Activated B cell treated with CpG ODN at 0.5 μM for 24 hours (primary cell): Measurements from ENCODE around the gene AGBL5. TPM values are rescaled to one million over a fixed set of nuclear protein-coding genes. Genes with fewer than 3 reads are reported as not detected.

ENCODE experiments used
- ATAC-seq: fragments of 200-7000 bp; cut with Tn5 transposase; one replicate; pipeline ENCODE4 v1.10.0; 2021; ENCODE audit warnings: low read depth, mild to moderate bottlenecking, moderate library complexity
- CTCF ChIA-PET: fragments of 350-600 bp; sonication (Branson Sonifier 250); formaldehyde crosslinking; loops from one replicate; lab custom pipeline; 2021; ENCODE audit warnings: antibody characterized with exemption; lab: Charles Lee
- POLR2A ChIA-PET: fragments of 350-600 bp; sonication (Branson Sonifier 250); formaldehyde crosslinking; loops from one replicate; lab custom pipeline; 2021; ENCODE audit warnings: antibody characterized with exemption; lab: Charles Lee
- DNase-seq: peaks from one replicate; pipeline ENCODE4 v3.0.0; 2022
- H3K27ac Mint-ChIP-seq: one replicate; pipeline ENCODE4 v1.8.0; 2020; ENCODE audit warnings: mixed read lengths
- H3K27me3 Mint-ChIP-seq: one replicate; pipeline ENCODE4 v1.8.0; 2021; ENCODE audit warnings: mixed read lengths
- H3K36me3 Mint-ChIP-seq: one replicate; pipeline ENCODE4 v1.8.0; 2021; ENCODE audit warnings: low read depth, mixed read lengths
- H3K4me1 Mint-ChIP-seq: one replicate; pipeline ENCODE4 v1.8.0; 2021; ENCODE audit warnings: mixed read lengths
- H3K4me3 Mint-ChIP-seq: one replicate; pipeline ENCODE4 v1.8.0; 2020; ENCODE audit warnings: mild to moderate bottlenecking, mixed read lengths
- H3K9me3 Mint-ChIP-seq: one replicate; pipeline ENCODE4 v1.8.0; 2020; ENCODE audit warnings: mixed read lengths
- intact Hi-C: fragments of 100-400 bp; cut with micrococcal nuclease; formaldehyde crosslinking; loops from one replicate; pipeline ENCODE4 v1.15.1; 2024
- total RNA-seq: library from RNA; stranded (reverse); gene quantifications from 2 replicates; pipeline ENCODE4 v1.2.3, GENCODE V29; 2022
- TF ChIP-seq, protein P1 (sequence below): fragments of 200-600 bp; IDR thresholded peaks from one replicate; pipeline ENCODE4 v1.8.0; 2022; ENCODE audit warnings: antibody characterized with exemption, mild to moderate bottlenecking

Gene AGBL5
- total RNA-seq, 1 donor from 2014 or later, result 14.9 TPM

DNA sequence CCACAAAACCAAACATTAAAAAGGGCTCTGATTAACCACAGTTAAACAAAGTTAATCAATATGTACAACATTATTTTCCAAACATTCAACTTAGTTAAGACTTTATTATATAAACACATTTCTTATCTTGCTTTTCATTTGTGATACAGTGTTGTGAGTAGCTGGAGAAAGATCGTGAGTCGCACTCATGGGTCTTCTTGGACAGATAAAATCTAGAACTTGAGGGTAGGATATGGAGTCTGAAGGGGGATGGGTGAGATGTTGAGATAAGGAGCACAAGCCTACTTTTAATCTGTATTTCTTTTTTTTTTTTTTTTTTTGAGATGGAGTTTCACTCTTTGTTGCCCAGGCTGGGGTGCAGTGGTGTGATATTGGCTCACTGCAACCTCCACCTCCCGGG lies 41.3 kb upstream of the AGBL5 start:
- H3K4me3 Mint-ChIP-seq, result no peak overlapping the region
- no peaks in the 10 kb centered on the region for H3K9me3 Mint-ChIP-seq
- ChIA-PET CTCF (interaction anchor here (0.5 kb wide), 1 partner anchor 418 kb away, joined by 3 read pairs; no protein-coding TSS in a partner anchor), POLR2A (interaction anchor here (0.6 kb wide), 1 partner anchor 160 kb away, joined by 3 read pairs; no protein-coding TSS in a partner anchor)
- no peak for DNase-seq
- H3K36me3 Mint-ChIP-seq, result no peaks in the 10 kb centered on the region
- no peak overlapping the region for H3K27ac Mint-ChIP-seq
- no peak for ATAC-seq
- peaks cover 18% of the 10 kb centered on the region for H3K27me3 Mint-ChIP-seq
- no peaks in the 10 kb centered on the region for H3K4me1 Mint-ChIP-seq
- intact Hi-C loops, result no loop called here
- TF ChIP-seq, protein P1, sequence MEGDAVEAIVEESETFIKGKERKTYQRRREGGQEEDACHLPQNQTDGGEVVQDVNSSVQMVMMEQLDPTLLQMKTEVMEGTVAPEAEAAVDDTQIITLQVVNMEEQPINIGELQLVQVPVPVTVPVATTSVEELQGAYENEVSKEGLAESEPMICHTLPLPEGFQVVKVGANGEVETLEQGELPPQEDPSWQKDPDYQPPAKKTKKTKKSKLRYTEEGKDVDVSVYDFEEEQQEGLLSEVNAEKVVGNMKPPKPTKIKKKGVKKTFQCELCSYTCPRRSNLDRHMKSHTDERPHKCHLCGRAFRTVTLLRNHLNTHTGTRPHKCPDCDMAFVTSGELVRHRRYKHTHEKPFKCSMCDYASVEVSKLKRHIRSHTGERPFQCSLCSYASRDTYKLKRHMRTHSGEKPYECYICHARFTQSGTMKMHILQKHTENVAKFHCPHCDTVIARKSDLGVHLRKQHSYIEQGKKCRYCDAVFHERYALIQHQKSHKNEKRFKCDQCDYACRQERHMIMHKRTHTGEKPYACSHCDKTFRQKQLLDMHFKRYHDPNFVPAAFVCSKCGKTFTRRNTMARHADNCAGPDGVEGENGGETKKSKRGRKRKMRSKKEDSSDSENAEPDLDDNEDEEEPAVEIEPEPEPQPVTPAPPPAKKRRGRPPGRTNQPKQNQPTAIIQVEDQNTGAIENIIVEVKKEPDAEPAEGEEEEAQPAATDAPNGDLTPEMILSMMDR, result no peak

DNA sequence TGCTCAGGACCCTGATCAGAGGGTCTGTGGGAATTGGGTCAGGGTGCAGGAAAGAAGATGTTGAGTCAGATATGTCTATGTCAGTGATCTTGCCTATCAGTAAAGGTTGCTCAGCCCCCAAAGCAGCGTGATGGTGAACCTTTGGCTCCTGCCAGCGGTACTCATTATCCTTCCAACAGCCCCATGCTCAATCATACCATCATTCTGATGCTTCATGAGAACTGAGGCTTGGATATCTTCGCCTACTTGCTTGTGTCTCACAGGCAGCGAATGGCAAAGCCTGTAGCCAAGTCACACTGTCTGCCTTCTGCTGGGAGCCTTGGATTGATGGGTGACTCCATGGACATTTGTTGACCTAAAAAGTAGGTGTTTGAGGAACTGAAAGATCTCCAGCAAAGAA lies 37.7 kb upstream of the AGBL5 start:
- ATAC-seq (no peak), DNase-seq (no peak)
- Mint-ChIP-seq H3K4me3 (no peak overlapping the region), H3K27me3 (peaks cover 10% of the 10 kb centered on the region), H3K27ac (no peak overlapping the region), H3K4me1 (no peaks in the 10 kb centered on the region), H3K36me3 (no peaks in the 10 kb centered on the region), H3K9me3 (no peaks in the 10 kb centered on the region)
- TF ChIP-seq, protein P1, result no peak
- intact Hi-C loops, result no loop called here
- POLR2A ChIA-PET, result no interaction called here
- CTCF ChIA-PET, result no interaction called here

DNA sequence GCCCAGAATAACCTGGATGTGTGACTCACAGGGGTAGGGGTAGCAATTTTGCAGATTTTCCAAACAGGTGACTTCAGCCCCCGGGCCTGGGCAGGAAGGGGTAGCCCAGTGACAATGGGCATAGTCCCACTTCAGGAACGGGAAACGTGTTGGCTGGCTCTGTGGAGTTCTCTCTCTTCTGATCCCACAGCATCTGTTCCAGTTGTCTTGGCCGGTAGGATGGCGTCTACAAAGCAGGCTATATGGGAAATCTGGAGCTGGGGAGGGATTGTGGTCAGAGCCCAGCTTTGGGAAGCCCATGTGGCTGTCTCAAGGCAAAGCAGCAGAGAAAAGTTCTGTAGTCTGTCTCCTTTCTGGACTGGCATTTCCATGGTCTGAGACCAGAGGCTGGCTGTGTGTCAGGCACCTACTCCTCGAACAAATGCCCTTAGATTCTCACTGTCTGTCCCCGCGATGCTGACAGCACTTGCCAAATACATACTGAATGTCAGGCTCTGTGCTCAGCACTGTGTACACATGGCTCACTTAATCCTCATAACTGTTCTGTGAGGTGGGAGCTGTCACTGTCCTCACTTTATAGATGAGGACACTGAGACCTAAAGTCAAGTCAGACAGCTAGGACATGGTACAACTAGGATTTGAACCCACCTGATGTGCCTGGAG lies 36.6 kb upstream of the AGBL5 start:
- TF ChIP-seq, protein P1, result no peak
- Mint-ChIP-seq H3K27ac (no peak overlapping the region), H3K27me3 (peaks cover 8% of the 10 kb centered on the region), H3K9me3 (no peaks in the 10 kb centered on the region), H3K4me3 (no peak overlapping the region), H3K4me1 (no peaks in the 10 kb centered on the region), H3K36me3 (no peaks in the 10 kb centered on the region)
- CTCF ChIA-PET, result interaction anchor here (1.6 to 2.7 kb wide), 2 partner anchors 52 to 288 kb away, joined by 5 to 52 read pairs; no protein-coding TSS in a partner anchor
- ATAC-seq (no peak), DNase-seq (no peak)
- intact Hi-C loops, result no loop called here
- POLR2A ChIA-PET, result no interaction called here

DNA sequence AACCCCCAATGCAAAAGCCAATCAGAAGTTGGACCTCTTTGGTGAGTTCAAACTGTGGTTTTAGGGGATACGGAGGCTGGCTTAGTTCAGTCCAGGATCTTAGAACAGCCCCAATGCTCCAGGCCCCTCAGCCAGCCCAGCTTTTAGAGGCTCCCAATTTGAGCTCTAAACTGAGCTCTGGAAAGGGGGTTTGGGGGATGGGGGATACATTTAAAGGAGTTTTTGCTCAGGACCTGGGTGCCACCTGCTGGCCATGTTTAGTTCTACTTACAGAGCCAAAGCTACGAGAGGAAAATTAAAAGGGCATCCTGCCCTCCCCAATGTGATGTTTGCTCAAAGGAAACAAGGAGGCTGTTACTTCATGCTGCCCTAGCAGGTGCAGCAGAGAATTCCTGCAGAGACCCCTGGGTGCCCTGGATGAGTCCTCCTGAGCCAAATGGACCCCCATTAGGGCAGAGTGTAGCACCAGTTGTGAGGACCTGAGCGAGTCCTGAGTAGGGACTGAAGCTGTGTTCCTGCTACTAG lies 34.6 kb upstream of the AGBL5 start:
- TF ChIP-seq, protein P1, result no peak

DNA sequence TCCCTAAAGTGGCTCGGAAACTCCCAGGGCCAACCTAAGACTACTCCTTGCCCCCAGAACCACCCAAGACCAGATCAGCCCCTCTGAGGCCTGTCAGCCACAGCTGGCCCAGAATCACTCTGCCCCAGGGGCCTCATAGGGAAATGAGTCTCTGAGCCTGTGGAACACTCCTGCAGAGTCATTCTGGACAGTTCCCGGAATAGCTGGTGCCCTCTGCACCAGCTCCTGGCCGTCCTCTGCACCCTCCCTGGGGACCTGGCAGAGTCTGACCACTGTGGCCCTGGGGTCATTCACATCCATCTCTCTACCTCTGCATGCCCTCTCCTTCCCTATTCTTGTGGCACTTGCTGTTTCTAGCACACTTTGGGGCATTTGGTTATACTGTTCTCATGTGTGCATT lies 33.3 kb upstream of the AGBL5 start:
- no peaks in the 10 kb centered on the region for H3K36me3 Mint-ChIP-seq
- ChIA-PET CTCF (interaction anchor here (1.4 to 3.5 kb wide), 3 partner anchors 56 to 172 kb away, joined by 6 to 23 read pairs (median 20); no protein-coding TSS in a partner anchor), POLR2A (no interaction called here)
- no peaks in the 10 kb centered on the region for H3K4me1 Mint-ChIP-seq
- TF ChIP-seq, protein P1, result no peak
- ATAC-seq, result no peak
- H3K9me3 Mint-ChIP-seq, result no peaks in the 10 kb centered on the region
- intact Hi-C loops, result no loop called here
- no peak overlapping the region for H3K27ac Mint-ChIP-seq
- H3K4me3 Mint-ChIP-seq, result no peak overlapping the region
- no peaks in the 10 kb centered on the region for H3K27me3 Mint-ChIP-seq
- no peak for DNase-seq

More for the DNA sequence above, 34.6 kb upstream of the AGBL5 start:
- Mint-ChIP-seq H3K27ac (no peak overlapping the region), H3K4me3 (no peak overlapping the region), H3K36me3 (no peaks in the 10 kb centered on the region), H3K4me1 (no peaks in the 10 kb centered on the region), H3K9me3 (no peaks in the 10 kb centered on the region), H3K27me3 (peaks cover 6% of the 10 kb centered on the region)
- ATAC-seq, result peak; percentile 74
- no peak for DNase-seq
- ChIA-PET POLR2A (interaction anchor here (0.6 to 1.3 kb wide), 3 partner anchors 16 to 166 kb away, joined by 3 to 10 read pairs (median 4); partner anchors contain the start of gene TMEM214), CTCF (interaction anchor here (0.6 to 3.5 kb wide), 10 partner anchors 13 to 287 kb away, joined by 3 to 52 read pairs (median 4); no protein-coding TSS in a partner anchor)
- intact Hi-C loops, result loop anchor here (1.0 kb wide), 2 partner anchors 56 to 171 kb away; no protein-coding TSS in a partner anchor
